Choroid plexus epithelial cell (primary cell): ENCODE results near the gene MVB12B.

ENCODE experiments used
- DNase-seq: peaks from one replicate; pipeline ENCODE4 v3.0.0-alpha.2; 2010; ENCODE audit warnings: low read depth
- H3K4me3 ChIP-seq: 2 replicates; pipeline ENCODE4 v1.5.1; 2011; ENCODE audit warnings: low read depth, mild to moderate bottlenecking, control low read depth, low read length, moderate library complexity
- CTCF ChIP-seq: conservative IDR thresholded peaks from 2 replicates; pipeline ENCODE4 v1.5.1; 2011; ENCODE audit warnings: low read depth, mild to moderate bottlenecking, control low read depth, inconsistent platforms, low read length, moderate library complexity

MVB12B gene

GRCh38 chr9:126346031-126346430, 19.4 kb downstream of the MVB12B start:
- no peak for TF ChIP-seq CTCF
- H3K4me3 ChIP-seq: no peak overlapping the region
- DNase-seq: no peak

- DNase-seq: no peak
Measured at GRCh38 chr9:126347093-126347492, 20.5 kb downstream of the MVB12B start.

GRCh38 chr9:126347911-126348760, 21.5 kb downstream of the MVB12B start:
- no peak for DNase-seq
- no peak for TF ChIP-seq CTCF
- H3K4me3 ChIP-seq: no peak overlapping the region

More at GRCh38 chr9:126347093-126347492, 20.5 kb downstream of the MVB12B start:
- no peak overlapping the region for H3K4me3 ChIP-seq
- TF ChIP-seq CTCF: no peak

- no peak for DNase-seq
- no peak for TF ChIP-seq CTCF
- no peak overlapping the region for H3K4me3 ChIP-seq
Measured at GRCh38 chr9:126348911-126349550, 22.4 kb downstream of the MVB12B start.

GRCh38 chr9:126354887-126355770, 28.5 kb downstream of the MVB12B start:
- no peak for DNase-seq
- H3K4me3 ChIP-seq: no peak overlapping the region
- TF ChIP-seq CTCF: no peak

GRCh38 chr9:126357074-126357473, 30.4 kb downstream of the MVB12B start:
- no peak for DNase-seq
- no peak for TF ChIP-seq CTCF
- H3K4me3 ChIP-seq: no peak overlapping the region
